ENCODE results near the gene PLOD3.

GRCh38 chr7:101234636-101235035 is 17.3 kb upstream of the PLOD3 start:
- no peak for TF ChIP-seq EZH2 (IDR thresholded peaks at IDR 0.05; ENCODE audit: borderline replicate concordance, insufficient read depth, low read depth, low read length, poor library complexity, severe bottlenecking)
- TF ChIP-seq, protein P1, sequence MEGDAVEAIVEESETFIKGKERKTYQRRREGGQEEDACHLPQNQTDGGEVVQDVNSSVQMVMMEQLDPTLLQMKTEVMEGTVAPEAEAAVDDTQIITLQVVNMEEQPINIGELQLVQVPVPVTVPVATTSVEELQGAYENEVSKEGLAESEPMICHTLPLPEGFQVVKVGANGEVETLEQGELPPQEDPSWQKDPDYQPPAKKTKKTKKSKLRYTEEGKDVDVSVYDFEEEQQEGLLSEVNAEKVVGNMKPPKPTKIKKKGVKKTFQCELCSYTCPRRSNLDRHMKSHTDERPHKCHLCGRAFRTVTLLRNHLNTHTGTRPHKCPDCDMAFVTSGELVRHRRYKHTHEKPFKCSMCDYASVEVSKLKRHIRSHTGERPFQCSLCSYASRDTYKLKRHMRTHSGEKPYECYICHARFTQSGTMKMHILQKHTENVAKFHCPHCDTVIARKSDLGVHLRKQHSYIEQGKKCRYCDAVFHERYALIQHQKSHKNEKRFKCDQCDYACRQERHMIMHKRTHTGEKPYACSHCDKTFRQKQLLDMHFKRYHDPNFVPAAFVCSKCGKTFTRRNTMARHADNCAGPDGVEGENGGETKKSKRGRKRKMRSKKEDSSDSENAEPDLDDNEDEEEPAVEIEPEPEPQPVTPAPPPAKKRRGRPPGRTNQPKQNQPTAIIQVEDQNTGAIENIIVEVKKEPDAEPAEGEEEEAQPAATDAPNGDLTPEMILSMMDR (IDR thresholded peaks at IDR 0.05), result no peak

All from B cell (primary cell).